NCI-H2107 (cell line): Measurements from ENCODE around the gene NNT.
"Not testable (repeated sequence)": the region's sequence is repeated elsewhere in the genome, so short reads cannot be mapped to it uniquely, and the experiment has no call there.

Experiments used
- DNase-seq: peaks from one replicate; lab custom pipeline; 2025; lab: John Stamatoyannopoulos, UW

The NNT gene

GRCh38 chr5:43667379-43667778, 64.4 kb downstream of the NNT start:
- not testable (repeated sequence) for DNase-seq

- no peak for DNase-seq
These were observed 71.6 kb downstream of the NNT start for GRCh38 chr5:43674536-43674935.

GRCh38 chr5:43675357-43675756, 72.4 kb downstream of the NNT start:
- DNase-seq: no peak

- DNase-seq: no peak
These were observed 73.3 kb downstream of the NNT start for GRCh38 chr5:43676083-43676840.

- no peak for DNase-seq
These were observed 74.3 kb downstream of the NNT start for GRCh38 chr5:43677253-43677652.

- DNase-seq: no peak
These were observed 76.2 kb downstream of the NNT start for GRCh38 chr5:43679214-43679613.

GRCh38 chr5:43680286-43680685, 77.3 kb downstream of the NNT start:
- no peak for DNase-seq

GRCh38 chr5:43683884-43684471, 81.0 kb downstream of the NNT start:
- DNase-seq: no peak

GRCh38 chr5:43685252-43685950, 82.4 kb downstream of the NNT start:
- no peak for DNase-seq

- DNase-seq: no peak
These were observed 84.3 kb downstream of the NNT start for GRCh38 chr5:43687275-43687674.

GRCh38 chr5:43691275-43691674, 88.3 kb downstream of the NNT start:
- no peak for DNase-seq

GRCh38 chr5:43691893-43692292, 88.9 kb downstream of the NNT start:
- no peak for DNase-seq

GRCh38 chr5:43693411-43693810, 90.4 kb downstream of the NNT start:
- no peak for DNase-seq

GRCh38 chr5:43694027-43694426, 91.0 kb downstream of the NNT start:
- no peak for DNase-seq

- not testable (repeated sequence) for DNase-seq
These were observed 93.5 kb downstream of the NNT start for GRCh38 chr5:43696444-43696843.

- no peak for DNase-seq
These were observed 96.9 kb downstream of the NNT start for GRCh38 chr5:43699910-43700309.

- DNase-seq: no peak
These were observed 97.6 kb downstream of the NNT start for GRCh38 chr5:43700601-43701000.

- DNase-seq: no peak
These were observed 98.2 kb downstream of the NNT start for GRCh38 chr5:43701227-43701626.

- DNase-seq: no peak
These were observed 99.3 kb downstream of the NNT start for GRCh38 chr5:43702293-43702692.

- no peak for DNase-seq
These were observed 99.8 kb downstream of the NNT start for GRCh38 chr5:43702815-43703214.

GRCh38 chr5:43704243-43704642, 101.3 kb downstream of the NNT start:
- no peak for DNase-seq

GRCh38 chr5:43706576-43706975, 103.6 kb downstream of the NNT start:
- DNase-seq: not testable (repeated sequence)

- no peak for DNase-seq
These were observed 108.5 kb downstream of the NNT start for GRCh38 chr5:43711496-43711895.
